HG03342 (cell line): ENCODE data around the gene DGKA.
"Not testable (repeated sequence)": the region's sequence is repeated elsewhere in the genome, so short reads cannot be mapped to it uniquely, and the experiment has no call there.

Source experiments
- ATAC-seq: cut with Tn5 transposase; IDR thresholded peaks from one replicate; pipeline ENCODE4 v1.9.1; 2021; ENCODE audit warnings: mild to moderate bottlenecking, moderate library complexity; ENCODE audit not compliant: unreplicated experiment

The DGKA gene

GRCh38 chr12:55996715-55997534 is 66.0 kb downstream of the DGKA start, which contains the start of gene SUOX:
SUOX (plus strand) TSS chr12:55997276; CDS start chr12:56002222, 4,946 bp downstream.
- ATAC-seq: peak; percentile 99

GRCh38 chr12:55997535-55997859 is 66.5 kb downstream of the DGKA start:
- no peak for ATAC-seq

- ATAC-seq: not testable (repeated sequence)
Measured at GRCh38 chr12:55999522-55999921, 68.6 kb downstream of the DGKA start.

GRCh38 chr12:55999999-56000540 is 69.1 kb downstream of the DGKA start:
- not testable (repeated sequence) for ATAC-seq

- ATAC-seq: no peak
Measured at GRCh38 chr12:56001487-56002100, 70.6 kb downstream of the DGKA start.

DNA sequence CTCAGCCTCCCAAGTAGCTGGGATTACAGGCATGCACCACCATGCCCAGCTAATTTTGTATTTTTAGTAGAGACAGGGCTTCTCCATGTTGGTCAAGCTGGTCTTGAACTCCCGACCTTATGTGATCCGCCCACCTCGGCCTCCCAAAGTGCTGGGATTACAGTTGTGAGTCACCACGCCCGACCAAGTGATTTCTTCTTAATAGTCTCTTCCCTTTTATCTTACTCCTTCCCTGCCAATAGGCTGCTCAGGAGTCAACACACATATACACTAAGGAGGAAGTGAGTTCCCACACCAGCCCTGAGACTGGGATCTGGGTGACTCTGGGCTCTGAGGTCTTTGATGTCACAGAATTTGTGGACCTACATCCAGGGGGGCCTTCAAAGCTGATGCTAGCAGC is 72.4 kb downstream of the DGKA start:
- not testable (repeated sequence) for ATAC-seq
